WTC11 (cell line): ENCODE measurements around the gene ESRRG. TPM values are rescaled to one million over a fixed set of nuclear protein-coding genes. Genes with fewer than 3 reads are reported as not detected.

ENCODE experiments used
- ATAC-seq: fragments of 200-7000 bp; cut with Tn5 transposase; 2 replicates; pipeline ENCODE4 v1.10.0; 2021; ENCODE audit warnings: mild to moderate bottlenecking, moderate library complexity
- CTCF ChIA-PET: fragments of 300-600 bp; sonication (Branson Sonifier 250); formaldehyde crosslinking; loops from one replicate; lab custom pipeline; 2021; ENCODE audit warnings: antibody characterized with exemption; lab: Charles Lee
- POLR2A ChIA-PET: fragments of 350-600 bp; sonication (Branson Sonifier 250); formaldehyde crosslinking; loops from one replicate; lab custom pipeline; 2021; ENCODE audit warnings: antibody characterized with exemption; lab: Charles Lee
- DNase-seq: peaks from one replicate; pipeline ENCODE4 v3.0.0; 2021; ENCODE audit warnings: low spot score
- H3K27ac Mint-ChIP-seq: 2 replicates; pipeline ENCODE4 v1.8.0; 2021; ENCODE audit warnings: mixed read lengths
- H3K27me3 Mint-ChIP-seq: 2 replicates; pipeline ENCODE4 v1.8.0; 2021; ENCODE audit warnings: low read depth, mild to moderate bottlenecking, moderate library complexity, mixed read lengths
- H3K36me3 Mint-ChIP-seq: 2 replicates; pipeline ENCODE4 v1.8.0; 2021; ENCODE audit warnings: mixed read lengths
- H3K4me1 Mint-ChIP-seq: 2 replicates; pipeline ENCODE4 v1.8.0; 2022; ENCODE audit warnings: mixed read lengths
- H3K4me3 Mint-ChIP-seq: 2 replicates; pipeline ENCODE4 v1.8.0; 2021; ENCODE audit warnings: mild to moderate bottlenecking, moderate library complexity, mixed read lengths
- H3K9me3 Mint-ChIP-seq: 2 replicates; pipeline ENCODE4 v1.8.0; 2021; ENCODE audit warnings: mixed read lengths
- CBFB ChIP-seq: sonication (generic); formaldehyde crosslinking; IDR thresholded peaks from 2 replicates; pipeline ENCODE4 v1.8.1; 2022; ENCODE audit warnings: mild to moderate bottlenecking, low read depth, missing genetic modification reagents
- CREB1 ChIP-seq: sonication (generic); formaldehyde crosslinking; IDR thresholded peaks from 2 replicates; pipeline ENCODE4 v1.8.0; 2023; ENCODE audit warnings: mild to moderate bottlenecking, missing genetic modification reagents
- FOXJ3 ChIP-seq: sonication (generic); formaldehyde crosslinking; IDR thresholded peaks from 2 replicates; pipeline ENCODE4 v1.9.0; 2021; ENCODE audit warnings: missing genetic modification reagents, mild to moderate bottlenecking, borderline replicate concordance
- FOXP1 ChIP-seq: sonication (generic); formaldehyde crosslinking; IDR thresholded peaks from 2 replicates; pipeline ENCODE4 v1.8.0; 2022; ENCODE audit warnings: missing genetic modification reagents, mild to moderate bottlenecking, moderate library complexity, borderline replicate concordance
- JUN ChIP-seq: sonication (generic); formaldehyde crosslinking; IDR thresholded peaks from 2 replicates; pipeline ENCODE4 v1.8.0; 2023; ENCODE audit warnings: mild to moderate bottlenecking, missing genetic modification reagents
- MXD4 ChIP-seq: fragments of 250-450 bp; sonication (Bioruptor Pico); IDR thresholded peaks from 2 replicates; pipeline ENCODE4 v1.8.0; 2021; ENCODE audit warnings: mild to moderate bottlenecking, moderate library complexity, borderline replicate concordance
- OVOL2 ChIP-seq: fragments of 250-450 bp; sonication (Bioruptor Pico); IDR thresholded peaks from 2 replicates; pipeline ENCODE4 v1.9.0; 2021; ENCODE audit warnings: mild to moderate bottlenecking, borderline replicate concordance
- RELA ChIP-seq: sonication (generic); formaldehyde crosslinking; IDR thresholded peaks from 2 replicates; pipeline ENCODE4 v1.8.1; 2022; ENCODE audit warnings: missing genetic modification reagents, mild to moderate bottlenecking, borderline replicate concordance
- SMAD4 ChIP-seq: sonication (generic); formaldehyde crosslinking; IDR thresholded peaks from 2 replicates; pipeline ENCODE4 v1.8.0; 2022; ENCODE audit warnings: mild to moderate bottlenecking, missing genetic modification reagents
- SP1 ChIP-seq: sonication (generic); formaldehyde crosslinking; conservative IDR thresholded peaks from 2 replicates; pipeline ENCODE4 v1.8.1; 2022; ENCODE audit warnings: missing genetic modification reagents
- TEAD4 ChIP-seq: sonication (generic); formaldehyde crosslinking; IDR thresholded peaks from 2 replicates; pipeline ENCODE4 v1.8.0; 2022; ENCODE audit warnings: mild to moderate bottlenecking, missing genetic modification reagents
- ZNF138 ChIP-seq: sonication (generic); formaldehyde crosslinking; conservative IDR thresholded peaks from 2 replicates; pipeline ENCODE4 v1.8.1; 2022; ENCODE audit warnings: mild to moderate bottlenecking, moderate library complexity, missing genetic modification reagents
- total RNA-seq: library from RNA; stranded (reverse); gene quantifications from 3 replicates; pipeline ENCODE4 v1.2.3, GENCODE V29; 2021
- TF ChIP-seq, protein P1 (sequence below): sonication (generic); formaldehyde crosslinking; IDR thresholded peaks from 2 replicates; pipeline ENCODE4 v1.8.1; 2022; ENCODE audit warnings: missing genetic modification reagents, borderline replicate concordance
- TF ChIP-seq, protein P2 (sequence below): sonication (generic); formaldehyde crosslinking; IDR thresholded peaks from 2 replicates; pipeline ENCODE4 v1.8.1; 2022; ENCODE audit warnings: low read depth, missing genetic modification reagents, borderline replicate concordance
- TF ChIP-seq, protein P3 (sequence below): sonication (generic); formaldehyde crosslinking; IDR thresholded peaks from 2 replicates; pipeline ENCODE4 v1.8.1; 2023; ENCODE audit warnings: mild to moderate bottlenecking, missing genetic modification reagents, moderate library complexity
- TF ChIP-seq, protein P4 (sequence below): sonication (generic); formaldehyde crosslinking; IDR thresholded peaks from 2 replicates; pipeline ENCODE4 v1.8.1; 2023; ENCODE audit warnings: mild to moderate bottlenecking, moderate library complexity, missing genetic modification reagents
- TF ChIP-seq, protein P5 (sequence below): sonication (generic); formaldehyde crosslinking; IDR thresholded peaks from 2 replicates; pipeline ENCODE4 v1.8.0; 2022; ENCODE audit warnings: mild to moderate bottlenecking, missing genetic modification reagents
- TF ChIP-seq, protein P6 (sequence below): sonication (generic); formaldehyde crosslinking; IDR thresholded peaks from 2 replicates; pipeline ENCODE4 v1.8.1; 2023; ENCODE audit warnings: mild to moderate bottlenecking, missing genetic modification reagents, borderline replicate concordance
- TF ChIP-seq, protein P7 (sequence below): fragments of 250-450 bp; sonication (Bioruptor Pico); IDR thresholded peaks from 2 replicates; pipeline ENCODE4 v1.8.0; 2021; ENCODE audit warnings: mild to moderate bottlenecking
- TF ChIP-seq, protein P8 (sequence below): sonication (generic); formaldehyde crosslinking; IDR thresholded peaks from 2 replicates; pipeline ENCODE4 v1.8.1; 2023; ENCODE audit warnings: mild to moderate bottlenecking, missing genetic modification reagents, moderate library complexity

The ESRRG gene
- total RNA-seq, 1 experiment from 2014 or later, result 2.3 TPM

DNA sequence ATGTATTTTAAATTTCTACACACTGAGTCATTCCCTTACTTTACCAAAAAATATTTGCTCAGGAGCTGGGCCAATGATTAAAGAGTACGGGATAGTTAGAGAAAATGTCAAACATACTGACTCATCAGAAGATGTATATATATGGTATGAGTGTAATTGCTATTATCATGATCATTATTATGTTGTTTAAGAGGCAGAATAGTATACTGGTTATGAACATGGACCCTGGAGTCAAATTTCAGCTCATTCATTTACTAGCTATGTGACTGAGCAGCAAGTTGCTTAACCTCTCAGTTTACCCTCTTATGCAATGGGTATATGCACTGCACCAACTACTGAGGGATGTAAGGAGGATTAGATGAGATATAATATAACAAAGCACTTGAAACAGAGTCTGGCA lies 258.7 kb downstream of the ESRRG start (continued):
- no peak for TF ChIP-seq CREB1
- TF ChIP-seq OVOL2 (CRISPR knock-in tag), result no peak
- TF ChIP-seq, all 79 proteins: peak for 0

DNA sequence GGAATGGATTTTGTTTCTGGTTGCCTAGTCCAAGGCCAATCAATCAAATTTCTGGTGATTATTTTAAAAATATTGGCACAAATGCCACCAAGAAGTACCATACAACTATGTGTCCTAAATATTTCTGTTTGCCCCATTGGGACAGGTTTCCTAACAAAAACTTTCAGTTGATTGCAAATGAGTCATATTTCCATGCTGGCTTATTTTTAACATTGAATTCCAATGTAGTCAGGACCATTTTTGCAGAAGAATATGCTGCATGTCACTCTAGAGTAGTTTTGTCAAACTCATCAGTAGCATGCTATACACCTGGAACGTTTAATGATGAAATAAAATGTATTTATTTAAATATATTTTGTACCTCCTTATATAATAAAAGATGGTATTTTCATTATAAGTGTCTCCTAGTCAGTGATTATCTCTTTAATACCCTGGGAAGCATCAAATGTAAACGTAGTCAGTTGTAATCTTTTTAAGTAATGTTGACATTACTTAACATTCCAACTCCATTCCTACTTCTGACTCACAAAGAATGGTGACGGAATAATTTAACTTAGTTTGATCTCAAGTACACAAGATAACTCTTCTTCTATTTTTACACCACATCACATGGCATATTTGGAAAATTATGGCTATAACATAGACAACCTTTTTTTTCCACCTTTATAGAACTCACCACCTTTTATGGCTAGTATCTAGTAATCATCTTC lies 261.0 kb downstream of the ESRRG start:
- Mint-ChIP-seq H3K27me3 (no peaks in the 10 kb centered on the region), H3K4me3 (no peak overlapping the region), H3K4me1 (peaks cover 15% of the 10 kb centered on the region), H3K36me3 (no peaks in the 10 kb centered on the region), H3K27ac (no peak overlapping the region), H3K9me3 (no peaks in the 10 kb centered on the region)
- DNase-seq (no peak), ATAC-seq (no peak)
- CTCF ChIA-PET, result no interaction called here
- TF ChIP-seq, protein P1, sequence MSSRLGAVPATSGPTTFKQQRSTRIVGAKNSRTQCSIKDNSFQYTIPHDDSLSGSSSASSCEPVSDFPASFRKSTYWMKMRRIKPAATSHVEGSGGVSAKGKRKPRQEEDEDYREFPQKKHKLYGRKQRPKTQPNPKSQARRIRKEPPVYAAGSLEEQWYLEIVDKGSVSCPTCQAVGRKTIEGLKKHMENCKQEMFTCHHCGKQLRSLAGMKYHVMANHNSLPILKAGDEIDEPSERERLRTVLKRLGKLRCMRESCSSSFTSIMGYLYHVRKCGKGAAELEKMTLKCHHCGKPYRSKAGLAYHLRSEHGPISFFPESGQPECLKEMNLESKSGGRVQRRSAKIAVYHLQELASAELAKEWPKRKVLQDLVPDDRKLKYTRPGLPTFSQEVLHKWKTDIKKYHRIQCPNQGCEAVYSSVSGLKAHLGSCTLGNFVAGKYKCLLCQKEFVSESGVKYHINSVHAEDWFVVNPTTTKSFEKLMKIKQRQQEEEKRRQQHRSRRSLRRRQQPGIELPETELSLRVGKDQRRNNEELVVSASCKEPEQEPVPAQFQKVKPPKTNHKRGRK (CRISPR knock-in tag), result no peak
- no peak for TF ChIP-seq CBFB (CRISPR knock-in tag)
- POLR2A ChIA-PET, result no interaction called here

DNA sequence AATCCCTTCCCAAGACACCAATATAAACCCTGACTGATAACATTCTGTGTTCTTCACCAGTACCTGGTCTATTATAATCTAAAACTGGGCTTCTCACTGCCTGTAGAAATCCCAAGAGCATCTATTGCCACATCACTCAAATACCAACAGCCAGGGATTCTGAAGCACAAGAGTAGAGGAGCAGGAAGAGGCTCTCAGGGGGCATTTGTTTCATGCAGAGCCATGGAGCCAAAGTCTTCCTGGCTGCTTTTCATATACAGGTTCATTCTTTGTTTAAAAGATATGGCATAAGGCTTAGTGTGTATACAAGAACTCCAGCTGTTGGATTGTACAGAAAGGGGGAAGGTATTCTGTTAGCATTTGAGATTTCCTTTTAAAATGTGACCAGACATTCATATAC lies 261.8 kb downstream of the ESRRG start:
- Mint-ChIP-seq H3K27me3 (no peaks in the 10 kb centered on the region), H3K4me3 (no peak overlapping the region), H3K4me1 (peaks cover 22% of the 10 kb centered on the region), H3K36me3 (no peaks in the 10 kb centered on the region), H3K9me3 (no peaks in the 10 kb centered on the region), H3K27ac (peak overlapping the region; percentile 62; the same call in 1 of the 2 replicates)
- ATAC-seq, result no peak
- ChIA-PET CTCF (no interaction called here), POLR2A (no interaction called here)
- no peak for DNase-seq
- TF ChIP-seq, protein P2, sequence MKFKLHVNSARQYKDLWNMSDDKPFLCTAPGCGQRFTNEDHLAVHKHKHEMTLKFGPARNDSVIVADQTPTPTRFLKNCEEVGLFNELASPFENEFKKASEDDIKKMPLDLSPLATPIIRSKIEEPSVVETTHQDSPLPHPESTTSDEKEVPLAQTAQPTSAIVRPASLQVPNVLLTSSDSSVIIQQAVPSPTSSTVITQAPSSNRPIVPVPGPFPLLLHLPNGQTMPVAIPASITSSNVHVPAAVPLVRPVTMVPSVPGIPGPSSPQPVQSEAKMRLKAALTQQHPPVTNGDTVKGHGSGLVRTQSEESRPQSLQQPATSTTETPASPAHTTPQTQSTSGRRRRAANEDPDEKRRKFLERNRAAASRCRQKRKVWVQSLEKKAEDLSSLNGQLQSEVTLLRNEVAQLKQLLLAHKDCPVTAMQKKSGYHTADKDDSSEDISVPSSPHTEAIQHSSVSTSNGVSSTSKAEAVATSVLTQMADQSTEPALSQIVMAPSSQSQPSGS (CRISPR knock-in tag), result no peak
- TF ChIP-seq RELA (no peak), TEAD4 (CRISPR knock-in tag) (no peak), MXD4 (CRISPR knock-in tag) (no peak), JUN (no peak), FOXP1 (no peak), FOXJ3 (CRISPR knock-in tag) (no peak), SMAD4 (CRISPR knock-in tag) (no peak), SP1 (CRISPR knock-in tag) (no peak), ZNF138 (CRISPR knock-in tag) (no peak)
- TF ChIP-seq, protein P3, sequence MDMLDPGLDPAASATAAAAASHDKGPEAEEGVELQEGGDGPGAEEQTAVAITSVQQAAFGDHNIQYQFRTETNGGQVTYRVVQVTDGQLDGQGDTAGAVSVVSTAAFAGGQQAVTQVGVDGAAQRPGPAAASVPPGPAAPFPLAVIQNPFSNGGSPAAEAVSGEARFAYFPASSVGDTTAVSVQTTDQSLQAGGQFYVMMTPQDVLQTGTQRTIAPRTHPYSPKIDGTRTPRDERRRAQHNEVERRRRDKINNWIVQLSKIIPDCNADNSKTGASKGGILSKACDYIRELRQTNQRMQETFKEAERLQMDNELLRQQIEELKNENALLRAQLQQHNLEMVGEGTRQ (CRISPR knock-in tag), result no peak
- TF ChIP-seq, protein P4, sequence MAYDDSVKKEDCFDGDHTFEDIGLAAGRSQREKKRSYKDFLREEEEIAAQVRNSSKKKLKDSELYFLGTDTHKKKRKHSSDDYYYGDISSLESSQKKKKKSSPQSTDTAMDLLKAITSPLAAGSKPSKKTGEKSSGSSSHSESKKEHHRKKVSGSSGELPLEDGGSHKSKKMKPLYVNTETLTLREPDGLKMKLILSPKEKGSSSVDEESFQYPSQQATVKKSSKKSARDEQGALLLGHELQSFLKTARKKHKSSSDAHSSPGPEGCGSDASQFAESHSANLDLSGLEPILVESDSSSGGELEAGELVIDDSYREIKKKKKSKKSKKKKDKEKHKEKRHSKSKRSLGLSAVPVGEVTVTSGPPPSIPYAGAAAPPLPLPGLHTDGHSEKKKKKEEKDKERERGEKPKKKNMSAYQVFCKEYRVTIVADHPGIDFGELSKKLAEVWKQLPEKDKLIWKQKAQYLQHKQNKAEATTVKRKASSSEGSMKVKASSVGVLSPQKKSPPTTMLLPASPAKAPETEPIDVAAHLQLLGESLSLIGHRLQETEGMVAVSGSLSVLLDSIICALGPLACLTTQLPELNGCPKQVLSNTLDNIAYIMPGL (CRISPR knock-in tag), result no peak
- TF ChIP-seq, protein P5, sequence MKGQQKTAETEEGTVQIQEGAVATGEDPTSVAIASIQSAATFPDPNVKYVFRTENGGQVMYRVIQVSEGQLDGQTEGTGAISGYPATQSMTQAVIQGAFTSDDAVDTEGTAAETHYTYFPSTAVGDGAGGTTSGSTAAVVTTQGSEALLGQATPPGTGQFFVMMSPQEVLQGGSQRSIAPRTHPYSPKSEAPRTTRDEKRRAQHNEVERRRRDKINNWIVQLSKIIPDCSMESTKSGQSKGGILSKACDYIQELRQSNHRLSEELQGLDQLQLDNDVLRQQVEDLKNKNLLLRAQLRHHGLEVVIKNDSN (CRISPR knock-in tag), result no peak
- TF ChIP-seq, protein P6, sequence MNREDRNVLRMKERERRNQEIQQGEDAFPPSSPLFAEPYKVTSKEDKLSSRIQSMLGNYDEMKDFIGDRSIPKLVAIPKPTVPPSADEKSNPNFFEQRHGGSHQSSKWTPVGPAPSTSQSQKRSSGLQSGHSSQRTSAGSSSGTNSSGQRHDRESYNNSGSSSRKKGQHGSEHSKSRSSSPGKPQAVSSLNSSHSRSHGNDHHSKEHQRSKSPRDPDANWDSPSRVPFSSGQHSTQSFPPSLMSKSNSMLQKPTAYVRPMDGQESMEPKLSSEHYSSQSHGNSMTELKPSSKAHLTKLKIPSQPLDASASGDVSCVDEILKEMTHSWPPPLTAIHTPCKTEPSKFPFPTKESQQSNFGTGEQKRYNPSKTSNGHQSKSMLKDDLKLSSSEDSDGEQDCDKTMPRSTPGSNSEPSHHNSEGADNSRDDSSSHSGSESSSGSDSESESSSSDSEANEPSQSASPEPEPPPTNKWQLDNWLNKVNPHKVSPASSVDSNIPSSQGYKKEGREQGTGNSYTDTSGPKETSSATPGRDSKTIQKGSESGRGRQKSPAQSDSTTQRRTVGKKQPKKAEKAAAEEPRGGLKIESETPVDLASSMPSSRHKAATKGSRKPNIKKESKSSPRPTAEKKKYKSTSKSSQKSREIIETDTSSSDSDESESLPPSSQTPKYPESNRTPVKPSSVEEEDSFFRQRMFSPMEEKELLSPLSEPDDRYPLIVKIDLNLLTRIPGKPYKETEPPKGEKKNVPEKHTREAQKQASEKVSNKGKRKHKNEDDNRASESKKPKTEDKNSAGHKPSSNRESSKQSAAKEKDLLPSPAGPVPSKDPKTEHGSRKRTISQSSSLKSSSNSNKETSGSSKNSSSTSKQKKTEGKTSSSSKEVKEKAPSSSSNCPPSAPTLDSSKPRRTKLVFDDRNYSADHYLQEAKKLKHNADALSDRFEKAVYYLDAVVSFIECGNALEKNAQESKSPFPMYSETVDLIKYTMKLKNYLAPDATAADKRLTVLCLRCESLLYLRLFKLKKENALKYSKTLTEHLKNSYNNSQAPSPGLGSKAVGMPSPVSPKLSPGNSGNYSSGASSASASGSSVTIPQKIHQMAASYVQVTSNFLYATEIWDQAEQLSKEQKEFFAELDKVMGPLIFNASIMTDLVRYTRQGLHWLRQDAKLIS (CRISPR knock-in tag), result no peak
- TF ChIP-seq, protein P7, sequence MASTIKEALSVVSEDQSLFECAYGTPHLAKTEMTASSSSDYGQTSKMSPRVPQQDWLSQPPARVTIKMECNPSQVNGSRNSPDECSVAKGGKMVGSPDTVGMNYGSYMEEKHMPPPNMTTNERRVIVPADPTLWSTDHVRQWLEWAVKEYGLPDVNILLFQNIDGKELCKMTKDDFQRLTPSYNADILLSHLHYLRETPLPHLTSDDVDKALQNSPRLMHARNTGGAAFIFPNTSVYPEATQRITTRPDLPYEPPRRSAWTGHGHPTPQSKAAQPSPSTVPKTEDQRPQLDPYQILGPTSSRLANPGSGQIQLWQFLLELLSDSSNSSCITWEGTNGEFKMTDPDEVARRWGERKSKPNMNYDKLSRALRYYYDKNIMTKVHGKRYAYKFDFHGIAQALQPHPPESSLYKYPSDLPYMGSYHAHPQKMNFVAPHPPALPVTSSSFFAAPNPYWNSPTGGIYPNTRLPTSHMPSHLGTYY (CRISPR knock-in tag), result no peak
- TF ChIP-seq, protein P8, sequence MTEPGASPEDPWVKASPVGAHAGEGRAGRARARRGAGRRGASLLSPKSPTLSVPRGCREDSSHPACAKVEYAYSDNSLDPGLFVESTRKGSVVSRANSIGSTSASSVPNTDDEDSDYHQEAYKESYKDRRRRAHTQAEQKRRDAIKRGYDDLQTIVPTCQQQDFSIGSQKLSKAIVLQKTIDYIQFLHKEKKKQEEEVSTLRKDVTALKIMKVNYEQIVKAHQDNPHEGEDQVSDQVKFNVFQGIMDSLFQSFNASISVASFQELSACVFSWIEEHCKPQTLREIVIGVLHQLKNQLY (CRISPR knock-in tag), result no peak
